Naive B cell (primary cell): Measurements from ENCODE around the gene ANO8. TPM values are rescaled to one million over a fixed set of nuclear protein-coding genes. Genes with fewer than 3 reads are reported as not detected.

Source experiments
- ATAC-seq, 2 donors: fragments of 150-1000 bp; cut with Tn5 transposase; 2 replicates each; pipeline ENCODE4 v1.10.0; 2021; ENCODE audit warnings: low read depth in 2 of 2, mild to moderate bottlenecking in 2 of 2, moderate library complexity in 2 of 2
- DNase-seq: peaks from one replicate; pipeline ENCODE4 v3.0.0; 2022
- H3K27ac Mint-ChIP-seq, 6 donors: one replicate each; pipeline ENCODE4 v1.8.0; 2020 to 2022; ENCODE audit warnings: mild to moderate bottlenecking in 6 of 6, mixed read lengths in 6 of 6, moderate library complexity in 5 of 6, inconsistent platforms in 2 of 6
- H3K27me3 Mint-ChIP-seq, 3 donors: one replicate each; pipeline ENCODE4 v1.8.0; 2021 to 2022; ENCODE audit warnings: mixed read lengths in 3 of 3, mild to moderate bottlenecking in 1 of 3
- H3K36me3 Mint-ChIP-seq, 2 donors: one replicate each; pipeline ENCODE4 v1.8.0; 2020 to 2022; ENCODE audit warnings: mixed read lengths in 2 of 2, inconsistent platforms in 1 of 2, mild to moderate bottlenecking in 1 of 2
- H3K4me1 Mint-ChIP-seq, 3 donors: one replicate each; pipeline ENCODE4 v1.8.0; 2020 to 2022; ENCODE audit warnings: mixed read lengths in 3 of 3, inconsistent platforms in 1 of 3, mild to moderate bottlenecking in 1 of 3, moderate library complexity in 1 of 3
- H3K4me3 Mint-ChIP-seq, 8 donors: one replicate each; pipeline ENCODE4 v1.8.0; 2020 to 2022; ENCODE audit warnings: mild to moderate bottlenecking in 8 of 8, mixed read lengths in 8 of 8, moderate library complexity in 8 of 8, inconsistent platforms in 2 of 8
- H3K9me3 Mint-ChIP-seq, 7 donors: one replicate each; pipeline ENCODE4 v1.8.0; 2020 to 2022; ENCODE audit warnings: mixed read lengths in 7 of 7, mild to moderate bottlenecking in 5 of 7, inconsistent platforms in 2 of 7, moderate library complexity in 1 of 7
- polyA plus RNA-seq, 6 donors: library from polyadenylated mRNA; unstranded; fragments of 300-500 nt; fragmentation: Illumina TruSeq; gene quantifications; one replicate each; pipeline ENCODE4 v1.2.3, GENCODE V29; 2021; ENCODE audit warnings: low read depth in 6 of 6

The ANO8 gene
- polyA plus RNA-seq, 6 donors from 2014 or later = not detected

GRCh38 chr19:17330262-17331044 lies 4.2 kb downstream of the ANO8 start:
- peak overlapping the region; percentile 39 to 71 (median 64) for H3K4me3 Mint-ChIP-seq
- H3K9me3 Mint-ChIP-seq = no peaks in the 10 kb centered on the region
- no peaks in the 10 kb centered on the region for H3K36me3 Mint-ChIP-seq
- H3K27ac Mint-ChIP-seq = peak overlapping the region in 3 of 6 donors; percentile 60 to 70 (median 69)
- H3K4me1 Mint-ChIP-seq = peaks cover 22 to 25% (median 23%) of the 10 kb centered on the region in 3 donors
- peaks cover 0 to 21% (median 16%) of the 10 kb centered on the region in 3 donors for H3K27me3 Mint-ChIP-seq
- DNase-seq (no peak), ATAC-seq (no peak)

GRCh38 chr19:17329366-17330261 lies 5.0 kb downstream of the ANO8 start:
- no peak overlapping the region for H3K27ac Mint-ChIP-seq

GRCh38 chr19:17328517-17329365 lies 5.9 kb downstream of the ANO8 start:
- H3K4me3 Mint-ChIP-seq = peak overlapping the region in 7 of 8 donors; percentile 64 to 86 (median 81)
- no peaks in the 10 kb centered on the region for H3K9me3 Mint-ChIP-seq
- peak; percentile 38 for DNase-seq
- peak overlapping the region in 1 of 6 donors; percentile 24 for H3K27ac Mint-ChIP-seq
- no peaks in the 10 kb centered on the region for H3K36me3 Mint-ChIP-seq
- peaks cover 8 to 14% (median 14%) of the 10 kb centered on the region in 3 donors for H3K4me1 Mint-ChIP-seq
- peak; percentile 33 to 34 for ATAC-seq
- H3K27me3 Mint-ChIP-seq = peaks cover 0 to 17% (median 11%) of the 10 kb centered on the region in 3 donors

More at GRCh38 chr19:17329366-17330261, 5.0 kb downstream of the ANO8 start:
- no peaks in the 10 kb centered on the region for H3K9me3 Mint-ChIP-seq
- peak overlapping the region; percentile 42 to 84 (median 66) for H3K4me3 Mint-ChIP-seq
- ATAC-seq = no peak
- no peaks in the 10 kb centered on the region for H3K36me3 Mint-ChIP-seq
- peaks cover 0 to 21% (median 16%) of the 10 kb centered on the region in 3 donors for H3K27me3 Mint-ChIP-seq
- DNase-seq = no peak
- H3K4me1 Mint-ChIP-seq = peaks cover 16 to 20% (median 17%) of the 10 kb centered on the region in 3 donors

GRCh38 chr19:17327654-17328516 lies 6.8 kb downstream of the ANO8 start:
- Mint-ChIP-seq H3K27me3 (peaks cover 0 to 14% (median 8%) of the 10 kb centered on the region in 3 donors), H3K4me3 (peak overlapping the region; percentile 70 to 92 (median 82)), H3K27ac (peak overlapping the region in 1 of 6 donors; percentile 24), H3K36me3 (no peaks in the 10 kb centered on the region), H3K4me1 (peaks cover 6 to 16% (median 12%) of the 10 kb centered on the region in 3 donors), H3K9me3 (no peaks in the 10 kb centered on the region)
- peak; percentile 82 to 83 for ATAC-seq
- peak; percentile 55 for DNase-seq

- Mint-ChIP-seq H3K36me3 (peaks cover 0 to 5% of the 10 kb centered on the region in 2 donors), H3K4me1 (peaks cover 6 to 20% (median 19%) of the 10 kb centered on the region in 3 donors), H3K27me3 (peaks cover 0 to 10% (median 8%) of the 10 kb centered on the region in 3 donors), H3K27ac (peak overlapping the region in 1 of 6 donors; percentile 84), H3K9me3 (no peaks in the 10 kb centered on the region), H3K4me3 (peak overlapping the region in 5 of 8 donors; percentile 32 to 92 (median 64))
- DNase-seq (no peak), ATAC-seq (no peak)
Observed at GRCh38 chr19:17327068-17327653, 7.5 kb downstream of the ANO8 start.

- Mint-ChIP-seq H3K4me1 (peaks cover 6 to 20% (median 20%) of the 10 kb centered on the region in 3 donors), H3K27ac (no peak overlapping the region), H3K36me3 (peaks cover 0 to 7% of the 10 kb centered on the region in 2 donors), H3K27me3 (peaks cover 0 to 10% (median 8%) of the 10 kb centered on the region in 3 donors), H3K4me3 (peak overlapping the region in 5 of 8 donors; percentile 15 to 65 (median 49)), H3K9me3 (no peaks in the 10 kb centered on the region)
- ATAC-seq (no peak), DNase-seq (no peak)
Observed at GRCh38 chr19:17326595-17326966, 8.1 kb downstream of the ANO8 start.

- Mint-ChIP-seq H3K9me3 (no peaks in the 10 kb centered on the region), H3K4me3 (peak overlapping the region in 4 of 8 donors; percentile 12 to 59 (median 32)), H3K27ac (no peak overlapping the region), H3K36me3 (peaks cover 0 to 7% of the 10 kb centered on the region in 2 donors), H3K4me1 (peaks cover 6 to 20% (median 20%) of the 10 kb centered on the region in 3 donors), H3K27me3 (peaks cover 0 to 8% (median 8%) of the 10 kb centered on the region in 3 donors)
- DNase-seq (no peak), ATAC-seq (no peak)
Observed at GRCh38 chr19:17325881-17326594, 8.6 kb downstream of the ANO8 start.

- H3K9me3 Mint-ChIP-seq = no peaks in the 10 kb centered on the region
Observed at GRCh38 chr19:17325133-17325532, 9.5 kb downstream of the ANO8 start.

GRCh38 chr19:17324357-17325114 lies 10.1 kb downstream of the ANO8 start:
- ATAC-seq (no peak), DNase-seq (no peak)
- Mint-ChIP-seq H3K4me3 (no peak overlapping the region), H3K36me3 (peaks cover 8 to 14% of the 10 kb centered on the region in 2 donors), H3K27ac (no peak overlapping the region), H3K9me3 (no peaks in the 10 kb centered on the region), H3K4me1 (peaks cover 6 to 13% (median 11%) of the 10 kb centered on the region in 3 donors), H3K27me3 (no peaks in the 10 kb centered on the region)

More at GRCh38 chr19:17325133-17325532, 9.5 kb downstream of the ANO8 start:
- Mint-ChIP-seq H3K4me1 (peaks cover 6 to 16% (median 15%) of the 10 kb centered on the region in 3 donors), H3K27ac (no peak overlapping the region), H3K27me3 (no peaks in the 10 kb centered on the region), H3K36me3 (peaks cover 2 to 10% of the 10 kb centered on the region in 2 donors), H3K4me3 (peak overlapping the region in 1 of 8 donors; percentile 2)
- DNase-seq = no peak
- no peak for ATAC-seq

GRCh38 chr19:17323964-17324332 lies 10.7 kb downstream of the ANO8 start:
- Mint-ChIP-seq H3K27ac (peak overlapping the region in 1 of 6 donors; percentile 7), H3K36me3 (peaks cover 8 to 14% of the 10 kb centered on the region in 2 donors), H3K4me3 (peak overlapping the region in 1 of 8 donors; percentile 26), H3K9me3 (no peaks in the 10 kb centered on the region), H3K27me3 (no peaks in the 10 kb centered on the region), H3K4me1 (peaks cover under 1 to 12% (median 11%) of the 10 kb centered on the region in 3 donors)
- DNase-seq (no peak), ATAC-seq (no peak)
